RWPE1 (cell line): ENCODE data around the gene ARMC3.

Experiments
- CTCF ChIA-PET: fragments of 350-600 bp; sonication (Branson Sonifier 250); formaldehyde crosslinking; extraction: SDS; loops from one replicate; lab custom pipeline; 2021; lab: Yijun Ruan, JAX
- POLR2A ChIA-PET: fragments of 400-600 bp; formaldehyde crosslinking; extraction: SDS; loops from one replicate; lab custom pipeline; 2020; ENCODE audit warnings: antibody characterized with exemption; ENCODE audit not compliant: low non-redundant PET; lab: Yijun Ruan, JAX
- DNase-seq: peaks from one replicate; pipeline ENCODE4 v3.0.0; 2012; ENCODE audit warnings: low spot score
- H3K27ac ChIP-seq: fragments of 450-650 bp; 2 replicates; pipeline ENCODE4 v1.5.1; 2017
- TF ChIP-seq, protein P1 (sequence below): fragments of 450-650 bp; conservative IDR thresholded peaks from 2 replicates; pipeline ENCODE4 v1.5.1; 2017; ENCODE audit warnings: low read depth, mild to moderate bottlenecking

ARMC3 gene, protein sequence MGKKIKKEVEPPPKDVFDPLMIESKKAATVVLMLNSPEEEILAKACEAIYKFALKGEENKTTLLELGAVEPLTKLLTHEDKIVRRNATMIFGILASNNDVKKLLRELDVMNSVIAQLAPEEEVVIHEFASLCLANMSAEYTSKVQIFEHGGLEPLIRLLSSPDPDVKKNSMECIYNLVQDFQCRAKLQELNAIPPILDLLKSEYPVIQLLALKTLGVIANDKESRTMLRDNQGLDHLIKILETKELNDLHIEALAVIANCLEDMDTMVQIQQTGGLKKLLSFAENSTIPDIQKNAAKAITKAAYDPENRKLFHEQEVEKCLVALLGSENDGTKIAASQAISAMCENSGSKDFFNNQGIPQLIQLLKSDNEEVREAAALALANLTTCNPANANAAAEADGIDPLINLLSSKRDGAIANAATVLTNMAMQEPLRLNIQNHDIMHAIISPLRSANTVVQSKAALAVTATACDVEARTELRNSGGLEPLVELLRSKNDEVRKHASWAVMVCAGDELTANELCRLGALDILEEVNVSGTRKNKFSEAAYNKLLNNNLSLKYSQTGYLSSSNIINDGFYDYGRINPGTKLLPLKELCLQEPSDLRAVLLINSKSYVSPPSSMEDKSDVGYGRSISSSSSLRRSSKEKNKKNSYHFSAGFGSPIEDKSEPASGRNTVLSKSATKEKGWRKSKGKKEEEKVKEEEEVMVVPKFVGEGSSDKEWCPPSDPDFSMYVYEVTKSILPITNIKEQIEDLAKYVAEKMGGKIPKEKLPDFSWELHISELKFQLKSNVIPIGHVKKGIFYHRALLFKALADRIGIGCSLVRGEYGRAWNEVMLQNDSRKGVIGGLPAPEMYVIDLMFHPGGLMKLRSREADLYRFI

DNA sequence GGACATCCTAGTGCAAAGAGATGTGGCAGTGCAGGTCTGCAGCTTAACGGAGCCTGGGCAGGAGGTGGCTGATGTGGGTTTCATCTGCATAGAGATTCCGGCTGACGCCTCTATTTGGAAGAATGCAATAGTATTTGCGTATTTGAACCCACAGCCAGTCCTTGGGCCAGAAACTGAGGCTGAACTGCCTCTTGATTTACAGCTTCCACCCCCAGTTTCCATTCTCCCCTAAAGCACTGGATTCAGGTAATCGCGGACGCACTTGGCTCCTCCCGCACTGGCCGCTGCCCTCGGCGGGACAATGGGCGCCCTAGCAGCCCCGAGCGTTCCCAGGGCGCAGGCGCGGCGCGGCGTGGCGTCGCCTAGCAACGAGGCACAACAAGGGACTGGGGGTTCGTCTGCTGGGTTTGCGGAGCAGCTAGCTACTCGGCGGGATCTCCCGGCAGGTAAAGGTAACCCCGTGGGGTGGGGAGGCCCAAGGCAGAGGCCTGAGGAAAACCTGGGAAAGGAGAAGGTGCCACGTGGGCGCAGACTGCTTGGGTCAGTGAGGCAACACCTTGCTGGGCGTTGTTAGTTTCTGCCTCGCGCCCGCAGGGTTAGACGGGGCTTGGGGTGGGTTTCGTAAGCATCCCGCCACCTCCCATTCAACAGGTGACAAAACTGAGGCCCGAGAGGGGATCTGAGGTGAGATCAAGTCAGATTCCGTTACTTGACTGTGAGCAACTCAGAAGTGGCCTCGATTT lies at the start of gene ARMC3:
TSS of gene ARMC3 (plus strand) at position 393 of the 743 bp plus-strand sequence. CDS start 3,944 bp downstream, outside the sequence.
- ChIA-PET CTCF (interaction anchor here (0.6 kb wide), 1 partner anchor 495 kb away, joined by 4 read pairs; no protein-coding TSS in a partner anchor), POLR2A (no interaction called here)
- TF ChIP-seq, protein P1, sequence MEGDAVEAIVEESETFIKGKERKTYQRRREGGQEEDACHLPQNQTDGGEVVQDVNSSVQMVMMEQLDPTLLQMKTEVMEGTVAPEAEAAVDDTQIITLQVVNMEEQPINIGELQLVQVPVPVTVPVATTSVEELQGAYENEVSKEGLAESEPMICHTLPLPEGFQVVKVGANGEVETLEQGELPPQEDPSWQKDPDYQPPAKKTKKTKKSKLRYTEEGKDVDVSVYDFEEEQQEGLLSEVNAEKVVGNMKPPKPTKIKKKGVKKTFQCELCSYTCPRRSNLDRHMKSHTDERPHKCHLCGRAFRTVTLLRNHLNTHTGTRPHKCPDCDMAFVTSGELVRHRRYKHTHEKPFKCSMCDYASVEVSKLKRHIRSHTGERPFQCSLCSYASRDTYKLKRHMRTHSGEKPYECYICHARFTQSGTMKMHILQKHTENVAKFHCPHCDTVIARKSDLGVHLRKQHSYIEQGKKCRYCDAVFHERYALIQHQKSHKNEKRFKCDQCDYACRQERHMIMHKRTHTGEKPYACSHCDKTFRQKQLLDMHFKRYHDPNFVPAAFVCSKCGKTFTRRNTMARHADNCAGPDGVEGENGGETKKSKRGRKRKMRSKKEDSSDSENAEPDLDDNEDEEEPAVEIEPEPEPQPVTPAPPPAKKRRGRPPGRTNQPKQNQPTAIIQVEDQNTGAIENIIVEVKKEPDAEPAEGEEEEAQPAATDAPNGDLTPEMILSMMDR = no peak
- DNase-seq = peak; percentile 36
- H3K27ac ChIP-seq = no peak within 1 kb of the TSS

DNA sequence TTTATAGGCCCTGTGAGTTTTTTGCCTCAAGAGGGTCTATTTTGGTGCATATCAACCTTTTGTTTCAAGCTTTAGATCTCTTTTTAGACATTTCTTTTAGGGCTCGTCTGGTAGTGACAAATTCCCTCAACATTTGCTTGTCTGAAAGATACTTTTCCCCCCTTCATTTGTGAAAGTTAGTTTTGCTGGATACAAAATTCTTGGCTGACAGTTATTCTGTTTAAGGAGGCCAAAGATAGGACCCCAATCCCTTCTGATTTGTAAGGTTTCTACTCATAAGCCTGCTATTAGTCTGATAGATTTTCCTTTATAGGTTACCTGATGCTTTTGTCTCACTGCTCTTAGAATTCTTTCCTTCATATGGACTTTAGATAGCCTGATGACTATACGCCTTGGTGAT lies 36.1 kb upstream of the ARMC3 start:
- POLR2A ChIA-PET = no interaction called here
- no peak overlapping the region for H3K27ac ChIP-seq
- no peak for DNase-seq
- CTCF ChIA-PET = no interaction called here
- TF ChIP-seq, protein P1 = no peak

DNA sequence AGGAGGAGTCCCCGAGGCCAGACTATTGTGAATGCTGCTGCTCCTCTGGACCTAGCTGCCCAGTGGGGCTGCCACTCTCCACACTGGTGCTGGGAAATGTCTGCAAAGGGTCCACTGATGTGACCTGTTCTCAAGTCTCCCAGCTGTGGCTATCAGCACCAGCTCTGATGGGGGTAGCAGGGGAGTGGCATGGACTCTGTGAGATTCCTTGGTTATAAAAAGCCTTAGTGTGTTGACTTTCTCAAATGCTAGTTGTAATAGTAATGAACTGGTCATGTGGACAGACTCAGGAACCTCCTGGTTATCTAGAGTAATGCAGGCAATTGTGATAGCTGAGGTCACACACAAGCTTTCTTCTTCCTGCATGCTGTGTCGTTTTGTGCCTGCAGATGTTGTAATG lies 34.1 kb upstream of the ARMC3 start:
- POLR2A ChIA-PET = no interaction called here
- DNase-seq = no peak
- TF ChIP-seq, protein P1 = no peak
- CTCF ChIA-PET = interaction anchor here (0.6 kb wide), 1 partner anchor 70 kb away, joined by 5 read pairs; no protein-coding TSS in a partner anchor
- no peak overlapping the region for H3K27ac ChIP-seq

DNA sequence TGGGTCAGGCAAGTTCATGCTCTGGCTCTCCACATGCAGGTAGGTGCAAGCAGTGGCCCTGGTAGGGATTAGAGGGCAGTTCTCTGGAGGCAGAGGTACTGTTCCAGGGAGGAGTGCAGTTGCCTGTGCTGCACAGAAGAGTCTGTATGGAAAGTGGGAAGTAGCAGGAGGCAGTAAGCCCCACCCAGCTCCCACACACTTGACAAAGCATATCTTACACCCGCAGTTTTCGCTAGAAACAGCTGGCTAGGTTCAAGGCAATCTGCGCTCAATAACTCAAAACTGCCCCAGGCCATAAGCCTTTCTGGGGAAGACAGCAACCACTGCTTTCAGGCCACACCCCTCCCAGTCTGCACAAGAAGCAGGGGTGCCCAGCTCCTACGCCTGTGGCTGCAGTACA lies 33.1 kb upstream of the ARMC3 start:
- POLR2A ChIA-PET = no interaction called here
- H3K27ac ChIP-seq = no peak overlapping the region
- CTCF ChIA-PET = no interaction called here
- no peak for DNase-seq
- TF ChIP-seq, protein P1 = no peak

DNA sequence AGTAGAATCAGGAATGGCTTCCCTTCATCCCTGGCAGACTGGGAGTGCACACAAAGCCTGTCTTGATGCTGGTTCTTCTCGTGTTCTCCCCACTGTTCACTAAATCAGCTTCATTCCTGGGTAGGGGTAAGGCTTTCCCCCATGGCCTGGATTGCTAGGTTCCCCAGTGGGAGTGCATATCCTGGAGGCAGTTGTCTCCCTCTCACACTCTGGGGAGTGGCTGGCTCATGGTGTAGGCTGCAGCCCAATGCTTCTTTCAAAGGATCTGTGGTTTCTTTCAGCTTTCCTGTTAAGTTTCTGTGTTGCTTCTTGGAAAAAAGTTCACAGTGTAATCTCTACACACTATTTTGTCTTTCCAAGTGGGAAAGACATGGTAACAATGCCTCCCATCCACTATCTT lies 32.6 kb upstream of the ARMC3 start:
- ChIA-PET CTCF (no interaction called here), POLR2A (no interaction called here)
- no peak overlapping the region for H3K27ac ChIP-seq
- DNase-seq = no peak
- TF ChIP-seq, protein P1 = no peak

DNA sequence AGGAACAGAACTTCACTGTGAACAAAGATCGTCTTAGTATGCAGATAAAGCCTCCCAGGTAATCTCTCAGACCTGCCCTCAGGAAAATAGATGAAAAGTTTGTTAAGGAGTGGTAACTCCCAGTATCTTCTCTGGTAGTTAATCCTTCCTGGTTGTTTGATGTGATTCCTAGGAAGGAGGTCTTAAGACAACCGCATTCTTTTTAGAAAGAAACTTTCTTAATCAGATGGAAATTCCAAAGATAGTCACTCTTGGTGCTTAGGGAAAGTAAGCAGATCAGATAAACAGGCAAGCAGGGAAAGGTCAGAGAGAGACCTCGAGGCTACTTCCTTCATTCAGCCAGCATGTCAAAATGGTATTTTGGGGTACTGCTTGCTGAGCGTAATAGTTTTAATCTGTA lies 30.5 kb upstream of the ARMC3 start:
- POLR2A ChIA-PET = no interaction called here
- TF ChIP-seq, protein P1 = no peak
- H3K27ac ChIP-seq = no peak overlapping the region
- DNase-seq = no peak
- CTCF ChIA-PET = no interaction called here
